Left lung (tissue), 10 donors: ENCODE results near the gene OR5B21. TPM values are rescaled to one million over a fixed set of nuclear protein-coding genes. Genes with fewer than 3 reads are reported as not detected.

Experiments
- ATAC-seq: fragments of 200-7000 bp; cut with Tn5 transposase; one replicate; pipeline ENCODE4 v1.9.1; 2020; ENCODE audit warnings: moderate library complexity
- DNase-seq, 4 donors: peaks; one replicate each; pipeline ENCODE4 v3.0.0-alpha.2; 2013 to 2020
- H3K27ac ChIP-seq, 2 donors: fragments of 200-600 bp; sonication (generic) in 1 of 2; one replicate each; pipeline versions ENCODE4 v1.5.0 to v1.8.0; 2020 to 2021
- H3K27me3 ChIP-seq, 2 donors: fragments of 200-600 bp; sonication (generic) in 1 of 2; one replicate each; pipeline versions ENCODE4 v1.5.0 to v1.8.0; 2020 to 2021
- H3K36me3 ChIP-seq, 2 donors: fragments of 200-600 bp; sonication (generic) in 1 of 2; one replicate each; pipeline versions ENCODE4 v1.5.0 to v1.8.0; 2020 to 2021
- H3K4me1 ChIP-seq, 2 donors: fragments of 200-600 bp; one replicate each; pipeline ENCODE4 v1.8.0; 2021
- H3K4me3 ChIP-seq, 2 donors: fragments of 200-600 bp; sonication (generic) in 1 of 2; one replicate each; pipeline versions ENCODE4 v1.5.0 to v1.8.0; 2020 to 2021; ENCODE audit warnings: mild to moderate bottlenecking in 1 of 2
- H3K9me3 ChIP-seq, 2 donors: fragments of 200-600 bp; sonication (generic) in 1 of 2; one replicate each; pipeline versions ENCODE4 v1.5.0 to v1.8.0; 2020 to 2021
- CTCF ChIP-seq, 2 donors: fragments of 200-600 bp; sonication (generic) in 1 of 2; IDR thresholded peaks; one replicate each; pipeline versions ENCODE4 v1.5.0 to v1.8.0; 2021; ENCODE audit warnings: antibody characterized with exemption in 2 of 2
- intact Hi-C, 2 donors: fragments of 100-400 bp; cut with DNase I; formaldehyde crosslinking; loops; one replicate each; pipeline versions ENCODE4 v1.11.2 to v1.14.2; 2022
- polyA plus RNA-seq, 6 donors: library from polyadenylated mRNA; unstranded; fragments of 120-200 nt; gene quantifications; one replicate each; pipeline ENCODE4 v1.2.1, GENCODE V29; 2013; ENCODE audit not compliant: insufficient read length in 6 of 6
- total RNA-seq, 2 donors: library from RNA; stranded (reverse); fragmentation: NEBNext Ultra II Directional; extraction: Animal tissue kit (Norgen Biotek cat#: 25700); gene quantifications; one replicate each; pipeline ENCODE4 v1.2.1, GENCODE V29; 2021
- donor health status: DM: no; HTN: yes; CAD: no.
- donor health status: DM: no; HTN: no; CAD: no.

OR5B21 gene
- total and polyA plus RNA-seq, 8 donors = 0.71 TPM; not detected in 7

DNA sequence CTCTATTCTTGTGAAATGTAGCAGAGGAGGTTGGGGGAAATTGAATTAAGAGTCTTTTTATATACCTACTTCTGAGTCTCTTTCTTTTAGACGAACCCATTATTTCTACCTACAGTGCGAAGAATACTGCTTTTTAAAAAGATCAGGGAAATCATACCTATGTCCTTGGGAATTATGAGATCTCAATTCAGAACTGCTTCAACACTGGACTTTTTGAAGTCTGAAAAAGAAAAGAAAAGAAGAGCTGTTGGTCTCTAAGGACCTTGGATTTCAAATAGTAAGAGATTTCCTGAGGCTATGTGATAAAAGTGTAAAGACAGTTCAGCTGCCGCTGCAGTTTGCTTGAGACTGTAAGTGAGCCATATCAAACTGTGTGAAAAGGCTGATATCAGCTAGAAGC lies 3.7 kb upstream of the OR5B21 start:
- no peak for TF ChIP-seq CTCF (IDR thresholded peaks at IDR 0.05)
- intact Hi-C loops = no loop called here
- no peak for ATAC-seq

GRCh38 chr11:58509748-58510147 lies 1.8 kb upstream of the OR5B21 start:
- Histone ChIP-seq H3K27me3 (no peaks in the 10 kb centered on the region), H3K36me3 (no peaks in the 10 kb centered on the region), H3K27ac (no peak overlapping the region), H3K4me3 (no peak overlapping the region), H3K4me1 (no peaks in the 10 kb centered on the region), H3K9me3 (no peaks in the 10 kb centered on the region)
- no peak for ATAC-seq
- TF ChIP-seq CTCF (IDR thresholded peaks at IDR 0.05) = no peak
- intact Hi-C loops = no loop called here
- no peak for DNase-seq

More for the DNA sequence above, 3.7 kb upstream of the OR5B21 start:
- Histone ChIP-seq H3K27me3 (no peaks in the 10 kb centered on the region), H3K4me1 (no peaks in the 10 kb centered on the region), H3K36me3 (no peaks in the 10 kb centered on the region), H3K9me3 (no peaks in the 10 kb centered on the region), H3K27ac (no peak overlapping the region), H3K4me3 (no peak overlapping the region)
- no peak for DNase-seq

DNA sequence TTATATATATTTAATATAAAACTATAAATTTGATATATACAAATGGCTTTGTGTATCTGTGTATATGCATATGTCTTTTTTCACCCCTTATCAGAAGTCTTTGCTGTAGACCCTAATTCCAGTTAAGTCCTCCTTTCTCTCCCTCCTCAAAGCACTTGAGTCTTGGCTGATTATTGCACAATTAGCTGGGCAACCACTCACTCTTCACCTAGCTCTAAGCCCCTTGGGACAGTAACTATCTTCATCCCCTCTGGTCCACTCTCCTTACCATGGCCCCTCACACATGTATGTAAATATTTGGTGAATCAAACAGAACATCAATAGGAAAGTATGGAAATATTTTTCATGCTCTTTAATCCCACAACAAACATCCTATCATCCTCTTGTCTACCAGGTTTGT lies 909 bp upstream of the OR5B21 start:
- ATAC-seq (no peak), DNase-seq (no peak)
- intact Hi-C loops = no loop called here
- Histone ChIP-seq H3K9me3 (no peaks in the 10 kb centered on the region), H3K27me3 (no peaks in the 10 kb centered on the region), H3K4me3 (no peak overlapping the region), H3K27ac (no peak overlapping the region), H3K4me1 (no peaks in the 10 kb centered on the region), H3K36me3 (no peaks in the 10 kb centered on the region)
- no peak for TF ChIP-seq CTCF (IDR thresholded peaks at IDR 0.05)

- H3K4me3 ChIP-seq = no peak overlapping the region
- no peaks in the 10 kb centered on the region for H3K36me3 ChIP-seq
- no peaks in the 10 kb centered on the region for H3K27me3 ChIP-seq
- ATAC-seq (no peak), DNase-seq (no peak)
- no peaks in the 10 kb centered on the region for H3K4me1 ChIP-seq
- no peak for TF ChIP-seq CTCF (IDR thresholded peaks at IDR 0.05)
- H3K27ac ChIP-seq = no peak overlapping the region
- no peaks in the 10 kb centered on the region for H3K9me3 ChIP-seq
- intact Hi-C loops = no loop called here
Observed at GRCh38 chr11:58507355-58507754, 550 bp downstream of the OR5B21 start.

- DNase-seq = no peak
- H3K4me1 ChIP-seq = no peaks in the 10 kb centered on the region
- no peaks in the 10 kb centered on the region for H3K27me3 ChIP-seq
- H3K9me3 ChIP-seq = no peaks in the 10 kb centered on the region
- TF ChIP-seq CTCF (IDR thresholded peaks at IDR 0.05) = no peak
- no peaks in the 10 kb centered on the region for H3K36me3 ChIP-seq
- H3K27ac ChIP-seq = no peak overlapping the region
- no peak for ATAC-seq
- intact Hi-C loops = no loop called here
- no peak overlapping the region for H3K4me3 ChIP-seq
Observed at GRCh38 chr11:58506935-58507334, 970 bp downstream of the OR5B21 start.
